ENCODE data around the gene TAAR2.
"Not testable (repeated sequence)": the region's sequence is repeated elsewhere in the genome, so short reads cannot be mapped to it uniquely, and the experiment has no call there.

TAAR2 gene

DNA sequence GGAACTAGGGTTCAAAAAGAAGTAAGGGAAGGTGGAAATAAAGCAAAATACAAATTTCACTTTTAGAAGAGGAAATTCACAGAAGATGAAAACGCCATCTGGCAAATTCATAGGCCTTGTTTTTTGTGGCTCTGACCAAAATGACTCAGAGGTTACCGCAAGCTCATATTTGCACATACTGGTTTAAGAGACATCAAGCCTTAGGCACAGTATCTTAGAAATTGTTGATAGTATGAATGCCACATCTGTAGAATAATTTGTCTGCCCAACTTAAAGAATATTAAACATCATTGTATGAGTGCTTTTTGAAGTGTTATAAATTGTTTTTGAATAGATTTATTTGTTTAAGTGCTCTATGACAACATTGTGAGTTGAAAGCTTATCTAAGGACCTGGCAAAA lies 24.3 kb upstream of the TAAR2 start:
- no peaks in the 10 kb centered on the region for H3K79me2 ChIP-seq (ENCODE audit: insufficient read depth, low read depth)
- H3K9ac ChIP-seq: no peak overlapping the region
- TF ChIP-seq, protein P1, sequence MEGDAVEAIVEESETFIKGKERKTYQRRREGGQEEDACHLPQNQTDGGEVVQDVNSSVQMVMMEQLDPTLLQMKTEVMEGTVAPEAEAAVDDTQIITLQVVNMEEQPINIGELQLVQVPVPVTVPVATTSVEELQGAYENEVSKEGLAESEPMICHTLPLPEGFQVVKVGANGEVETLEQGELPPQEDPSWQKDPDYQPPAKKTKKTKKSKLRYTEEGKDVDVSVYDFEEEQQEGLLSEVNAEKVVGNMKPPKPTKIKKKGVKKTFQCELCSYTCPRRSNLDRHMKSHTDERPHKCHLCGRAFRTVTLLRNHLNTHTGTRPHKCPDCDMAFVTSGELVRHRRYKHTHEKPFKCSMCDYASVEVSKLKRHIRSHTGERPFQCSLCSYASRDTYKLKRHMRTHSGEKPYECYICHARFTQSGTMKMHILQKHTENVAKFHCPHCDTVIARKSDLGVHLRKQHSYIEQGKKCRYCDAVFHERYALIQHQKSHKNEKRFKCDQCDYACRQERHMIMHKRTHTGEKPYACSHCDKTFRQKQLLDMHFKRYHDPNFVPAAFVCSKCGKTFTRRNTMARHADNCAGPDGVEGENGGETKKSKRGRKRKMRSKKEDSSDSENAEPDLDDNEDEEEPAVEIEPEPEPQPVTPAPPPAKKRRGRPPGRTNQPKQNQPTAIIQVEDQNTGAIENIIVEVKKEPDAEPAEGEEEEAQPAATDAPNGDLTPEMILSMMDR (conservative IDR thresholded peaks at IDR 0.05; ENCODE audit: low read depth, low read length): no peak
- H3K27ac ChIP-seq: no peak overlapping the region
- no peaks in the 10 kb centered on the region for H4K20me1 ChIP-seq (ENCODE audit: insufficient read depth)
- H3K27me3 ChIP-seq (ENCODE audit: insufficient read depth, low read depth): no peaks in the 10 kb centered on the region
- no peak overlapping the region for H3K4me3 ChIP-seq (IDR thresholded peaks at IDR 0.05; ENCODE audit: insufficient read depth, low read depth, low read length)
- H3K36me3 ChIP-seq (ENCODE audit: insufficient read depth): no peaks in the 10 kb centered on the region
- H3K4me1 ChIP-seq (ENCODE audit: low read depth, poor library complexity, severe bottlenecking): no peaks in the 10 kb centered on the region
- H2AFZ ChIP-seq (ENCODE audit: low read depth): no peak overlapping the region
- no peak overlapping the region for H3K4me2 ChIP-seq

DNA sequence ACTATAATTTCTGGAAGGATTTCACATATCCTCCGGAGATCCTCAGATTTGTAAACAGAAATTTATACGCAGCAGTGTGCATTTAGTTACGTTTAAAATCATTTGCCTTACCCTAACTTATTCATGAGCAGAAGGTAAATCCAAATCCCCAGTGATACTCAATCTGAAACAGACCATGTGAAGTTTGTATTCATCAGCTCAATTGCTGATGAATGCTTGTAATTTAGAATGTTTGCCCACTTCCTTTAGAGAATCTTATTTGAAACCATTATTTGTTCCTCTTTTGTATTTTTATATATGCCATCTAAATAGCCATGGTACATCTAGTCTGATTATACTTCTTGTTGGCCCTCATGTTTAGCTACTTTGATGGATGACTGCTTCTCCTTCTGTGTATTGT lies 19.5 kb upstream of the TAAR2 start:
- Histone ChIP-seq H3K79me2 (ENCODE audit: insufficient read depth, low read depth) (no peaks in the 10 kb centered on the region), H3K9ac (no peak overlapping the region), H3K36me3 (ENCODE audit: insufficient read depth) (no peaks in the 10 kb centered on the region), H4K20me1 (ENCODE audit: insufficient read depth) (no peaks in the 10 kb centered on the region), H3K4me1 (ENCODE audit: low read depth, poor library complexity, severe bottlenecking) (no peaks in the 10 kb centered on the region), H3K4me2 (no peak overlapping the region), H3K27ac (no peak overlapping the region), H3K4me3 (IDR thresholded peaks at IDR 0.05; ENCODE audit: insufficient read depth, low read depth, low read length) (no peak overlapping the region), H2AFZ (ENCODE audit: low read depth) (no peak overlapping the region), H3K27me3 (ENCODE audit: insufficient read depth, low read depth) (no peaks in the 10 kb centered on the region)
- TF ChIP-seq, protein P1 (conservative IDR thresholded peaks at IDR 0.05; ENCODE audit: low read depth, low read length): no peak

GRCh38 chr6:132637135-132637534 lies 13.1 kb upstream of the TAAR2 start:
- H3K27me3 ChIP-seq (ENCODE audit: insufficient read depth, low read depth); H2AFZ ChIP-seq (ENCODE audit: low read depth); H3K79me2 ChIP-seq (ENCODE audit: insufficient read depth, low read depth); H3K9ac ChIP-seq; H3K4me3 ChIP-seq (IDR thresholded peaks at IDR 0.05; ENCODE audit: insufficient read depth, low read depth, low read length); H3K4me1 ChIP-seq (ENCODE audit: low read depth, poor library complexity, severe bottlenecking); H3K36me3 ChIP-seq (ENCODE audit: insufficient read depth); H4K20me1 ChIP-seq (ENCODE audit: insufficient read depth); H3K27ac ChIP-seq; H3K4me2 ChIP-seq: not testable (repeated sequence)

GRCh38 chr6:132635906-132636305 lies 11.8 kb upstream of the TAAR2 start:
- not testable (repeated sequence) for H3K27me3 ChIP-seq (ENCODE audit: insufficient read depth, low read depth); H2AFZ ChIP-seq (ENCODE audit: low read depth); H3K4me1 ChIP-seq (ENCODE audit: low read depth, poor library complexity, severe bottlenecking); H3K36me3 ChIP-seq (ENCODE audit: insufficient read depth); H3K4me3 ChIP-seq (IDR thresholded peaks at IDR 0.05; ENCODE audit: insufficient read depth, low read depth, low read length); H3K79me2 ChIP-seq (ENCODE audit: insufficient read depth, low read depth); H3K27ac ChIP-seq; H4K20me1 ChIP-seq (ENCODE audit: insufficient read depth); H3K4me2 ChIP-seq; H3K9ac ChIP-seq

GRCh38 chr6:132635288-132635687 lies 11.2 kb upstream of the TAAR2 start:
- not testable (repeated sequence) for H3K27ac ChIP-seq; H2AFZ ChIP-seq (ENCODE audit: low read depth); H3K4me1 ChIP-seq (ENCODE audit: low read depth, poor library complexity, severe bottlenecking); H3K4me2 ChIP-seq; H3K4me3 ChIP-seq (IDR thresholded peaks at IDR 0.05; ENCODE audit: insufficient read depth, low read depth, low read length); H3K9ac ChIP-seq; H4K20me1 ChIP-seq (ENCODE audit: insufficient read depth); H3K79me2 ChIP-seq (ENCODE audit: insufficient read depth, low read depth); H3K27me3 ChIP-seq (ENCODE audit: insufficient read depth, low read depth); H3K36me3 ChIP-seq (ENCODE audit: insufficient read depth)

GRCh38 chr6:132634796-132635195 lies 10.7 kb upstream of the TAAR2 start:
- no peaks in the 10 kb centered on the region for H3K27me3 ChIP-seq (ENCODE audit: insufficient read depth, low read depth)
- H3K9ac ChIP-seq: no peak overlapping the region
- TF ChIP-seq, protein P1 (conservative IDR thresholded peaks at IDR 0.05; ENCODE audit: low read depth, low read length): no peak
- H2AFZ ChIP-seq (ENCODE audit: low read depth): no peak overlapping the region
- H4K20me1 ChIP-seq (ENCODE audit: insufficient read depth): no peaks in the 10 kb centered on the region
- H3K4me1 ChIP-seq (ENCODE audit: low read depth, poor library complexity, severe bottlenecking): no peaks in the 10 kb centered on the region
- no peak overlapping the region for H3K4me3 ChIP-seq (IDR thresholded peaks at IDR 0.05; ENCODE audit: insufficient read depth, low read depth, low read length)
- H3K4me2 ChIP-seq: no peak overlapping the region
- H3K27ac ChIP-seq: no peak overlapping the region
- no peaks in the 10 kb centered on the region for H3K36me3 ChIP-seq (ENCODE audit: insufficient read depth)
- H3K79me2 ChIP-seq (ENCODE audit: insufficient read depth, low read depth): no peaks in the 10 kb centered on the region
